ENCODE data around the gene UBE2H.

UBE2H gene

DNA sequence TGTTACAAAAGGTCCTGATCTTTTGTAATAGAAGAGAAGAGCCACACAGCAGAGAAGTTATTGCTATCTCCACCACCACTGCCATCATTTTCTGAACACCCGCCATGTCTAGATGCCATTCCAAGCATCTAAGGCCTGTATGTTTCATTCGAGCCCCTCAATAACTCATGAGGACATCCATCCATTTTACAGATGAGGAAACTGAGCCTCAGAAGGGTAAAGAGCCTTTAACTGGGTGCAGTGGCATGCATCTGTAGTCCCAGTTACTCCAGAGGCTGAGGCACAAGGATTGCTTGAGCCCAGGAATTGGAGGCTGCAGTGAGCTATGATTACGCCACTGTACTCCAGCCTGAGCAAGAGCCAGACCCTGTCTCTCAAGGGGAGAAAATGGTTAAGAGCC, 39.3 kb downstream of the UBE2H start:
- no peak overlapping the region for H3K9ac ChIP-seq
- no peak for TF ChIP-seq Cebpa-rat (IDR thresholded peaks at IDR 0.05)
- H3K4me2 ChIP-seq = no peak overlapping the region
- no peak overlapping the region for H3K4me3 ChIP-seq
- H3K4me1 ChIP-seq = no peaks in the 10 kb centered on the region
- peaks cover 3% of the 10 kb centered on the region; the same call in 1 of the 2 replicates for H3K9me3 ChIP-seq
- peaks cover 72% of the 10 kb centered on the region for H3K36me3 ChIP-seq
- no peak overlapping the region for H3K27ac ChIP-seq
- H4K20me1 ChIP-seq = peaks cover 100% of the 10 kb centered on the region
- H3K27me3 ChIP-seq = no peaks in the 10 kb centered on the region

DNA sequence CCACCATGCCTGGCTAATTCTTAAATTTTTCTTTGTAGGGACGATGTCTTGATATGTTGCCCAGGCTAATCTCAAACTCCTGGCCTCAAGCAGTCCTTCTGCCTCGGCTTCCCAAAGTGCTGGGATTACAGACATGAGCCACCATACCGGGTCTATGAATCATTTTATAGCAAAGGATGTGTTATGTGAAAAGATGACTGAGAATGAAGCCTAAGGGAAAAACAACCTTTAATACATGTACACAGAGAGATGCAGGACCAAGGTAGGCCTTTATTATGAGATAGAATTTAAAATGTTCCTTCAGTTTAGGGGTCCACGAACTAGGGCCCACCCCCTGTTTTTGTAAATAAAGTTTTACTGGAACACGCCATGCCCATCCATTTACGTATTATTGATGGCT, 41.0 kb downstream of the UBE2H start:
- H3K4me3 ChIP-seq = no peak overlapping the region
- peaks cover 18% of the 10 kb centered on the region for H3K9me3 ChIP-seq
- H3K9ac ChIP-seq = no peak overlapping the region
- H3K4me2 ChIP-seq = no peak overlapping the region
- H3K27ac ChIP-seq = no peak overlapping the region
- no peaks in the 10 kb centered on the region for H3K27me3 ChIP-seq
- H3K4me1 ChIP-seq = no peaks in the 10 kb centered on the region
- H4K20me1 ChIP-seq = peaks cover 100% of the 10 kb centered on the region
- no peak for TF ChIP-seq Cebpa-rat (IDR thresholded peaks at IDR 0.05)
- peaks cover 66% of the 10 kb centered on the region for H3K36me3 ChIP-seq

DNA sequence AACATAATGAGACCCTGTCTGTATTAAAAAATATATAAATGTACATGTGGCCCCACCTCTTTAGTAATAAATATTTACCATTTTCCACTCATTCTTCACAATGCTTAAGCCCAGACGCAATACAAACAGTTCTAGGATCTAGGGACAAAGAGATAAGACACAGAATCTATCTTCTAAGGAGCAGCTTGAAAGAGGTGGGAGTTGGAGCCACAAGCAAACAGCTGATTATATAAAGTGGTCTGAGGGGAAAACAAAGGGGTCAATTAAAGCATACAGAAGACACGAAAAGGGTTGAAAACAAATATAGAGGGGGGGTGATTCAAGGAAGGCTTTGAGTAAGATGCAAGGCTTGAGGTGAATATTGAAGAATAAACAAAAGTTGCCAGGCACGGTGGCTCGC, 43.1 kb downstream of the UBE2H start:
- Histone ChIP-seq H3K4me3 (no peak overlapping the region), H3K9me3 (peaks cover 27% of the 10 kb centered on the region), H3K36me3 (peaks cover 80% of the 10 kb centered on the region), H3K9ac (no peak overlapping the region), H4K20me1 (peaks cover 100% of the 10 kb centered on the region), H3K4me2 (no peak overlapping the region), H3K27me3 (no peaks in the 10 kb centered on the region), H3K4me1 (peaks cover 4% of the 10 kb centered on the region), H3K27ac (no peak overlapping the region)
- no peak for TF ChIP-seq Cebpa-rat (IDR thresholded peaks at IDR 0.05)

DNA sequence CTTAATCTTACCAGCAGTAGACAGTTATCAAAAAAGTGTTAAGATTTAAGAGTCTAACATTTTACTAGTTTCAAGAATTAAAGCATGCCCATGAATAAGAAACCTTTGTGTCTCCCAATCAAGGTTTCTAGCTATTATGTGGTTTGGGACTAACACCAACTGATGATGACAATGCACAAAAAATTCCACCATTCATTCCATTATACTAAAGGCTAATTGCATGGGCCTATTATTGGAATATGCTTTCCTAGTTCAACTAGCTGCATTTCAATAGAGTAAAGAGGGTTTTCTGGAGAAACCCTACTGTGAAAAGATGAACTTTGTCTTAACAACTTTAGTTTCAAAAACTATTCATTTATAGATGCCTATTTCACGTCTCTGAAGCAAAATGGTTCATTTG, 44.6 kb downstream of the UBE2H start:
- Histone ChIP-seq H3K4me3 (no peak overlapping the region), H3K36me3 (peaks cover 78% of the 10 kb centered on the region), H3K27ac (no peak overlapping the region), H3K27me3 (no peaks in the 10 kb centered on the region), H3K9ac (no peak overlapping the region), H3K4me2 (no peak overlapping the region), H4K20me1 (peaks cover 100% of the 10 kb centered on the region), H3K9me3 (peaks cover 27% of the 10 kb centered on the region), H3K4me1 (peaks cover 15% of the 10 kb centered on the region)
- no peak for TF ChIP-seq Cebpa-rat (IDR thresholded peaks at IDR 0.05)

DNA sequence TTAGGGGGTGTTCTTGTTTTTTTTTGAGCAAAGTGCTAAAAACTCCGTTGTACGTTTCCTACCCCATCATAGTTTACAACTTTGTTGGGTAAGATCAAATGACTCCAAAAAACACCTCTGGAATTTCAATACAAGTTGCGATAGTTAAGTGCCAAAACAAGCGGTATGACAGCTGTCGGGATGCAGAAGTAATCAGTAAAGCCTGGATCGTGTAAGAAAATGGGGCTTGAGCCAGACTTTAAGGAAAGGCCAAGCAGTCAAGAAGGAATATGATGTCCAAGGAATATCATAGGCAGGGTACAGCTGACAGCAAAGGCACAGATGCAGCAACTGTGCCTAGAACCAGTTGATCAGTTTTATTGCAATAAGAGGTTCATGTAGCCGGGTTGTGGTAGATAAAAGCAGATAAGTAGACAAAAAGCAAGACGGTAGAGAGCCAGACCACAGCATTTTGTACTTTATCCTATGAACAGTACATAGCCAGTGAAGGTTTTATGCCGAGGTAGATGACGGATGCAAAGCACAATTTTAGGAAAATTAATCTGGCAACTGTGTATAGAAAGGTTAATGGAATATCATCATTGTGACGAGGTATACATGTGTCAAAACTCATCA, 45.5 kb downstream of the UBE2H start:
- Histone ChIP-seq H3K27ac (no peak overlapping the region), H3K4me1 (peaks cover 21% of the 10 kb centered on the region), H3K36me3 (peaks cover 82% of the 10 kb centered on the region), H3K4me2 (no peak overlapping the region), H3K27me3 (no peaks in the 10 kb centered on the region), H3K9ac (no peak overlapping the region), H3K4me3 (no peak overlapping the region), H4K20me1 (peaks cover 100% of the 10 kb centered on the region), H3K9me3 (peaks cover 27% of the 10 kb centered on the region)
- TF ChIP-seq Cebpa-rat (IDR thresholded peaks at IDR 0.05) = no peak

DNA sequence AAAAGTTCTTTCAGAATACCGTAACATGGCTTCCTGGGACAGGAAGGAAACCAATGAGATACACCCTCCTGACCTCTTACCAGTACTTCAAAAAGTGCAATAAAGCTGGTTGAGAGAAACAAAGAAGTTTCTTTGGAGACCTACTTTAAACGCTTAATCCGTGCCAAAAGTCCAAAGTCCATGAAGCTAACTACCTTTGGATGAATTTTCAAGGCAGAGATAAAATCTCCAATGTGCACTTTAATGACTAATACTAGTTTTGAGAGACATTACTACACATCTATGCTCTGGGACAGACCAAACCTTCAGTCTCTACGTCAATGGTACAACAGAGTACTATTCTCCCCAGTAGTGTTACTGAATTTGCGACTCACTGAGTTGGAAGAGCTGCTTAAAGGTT, 46.1 kb downstream of the UBE2H start:
- no peak overlapping the region for H3K4me2 ChIP-seq
- H3K9ac ChIP-seq = no peak overlapping the region
- H3K4me3 ChIP-seq = no peak overlapping the region

DNA sequence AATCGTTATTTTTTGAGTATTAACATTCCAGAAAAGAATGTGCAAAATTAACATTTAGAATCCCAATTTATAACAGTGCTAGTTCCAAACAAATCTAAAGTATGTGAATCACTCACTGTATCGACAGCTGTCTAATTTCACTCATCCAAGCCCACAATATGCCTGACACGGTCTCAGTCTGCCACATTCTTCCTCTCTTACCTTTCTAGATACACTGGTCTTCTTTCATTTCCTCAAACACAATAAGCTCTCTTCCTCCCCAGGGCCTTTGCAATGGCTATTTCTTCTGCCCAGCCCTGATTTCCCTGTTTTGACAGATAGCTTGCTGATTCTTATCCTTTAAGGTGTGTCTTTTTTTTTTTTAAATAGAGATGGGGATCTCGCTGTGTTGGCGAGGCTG, 48.8 kb downstream of the UBE2H start:
- Histone ChIP-seq H3K4me3 (no peak overlapping the region), H4K20me1 (peaks cover 100% of the 10 kb centered on the region), H3K4me1 (peaks cover 21% of the 10 kb centered on the region), H3K4me2 (peak overlapping the region; percentile 36), H3K27me3 (no peaks in the 10 kb centered on the region), H3K27ac (no peak overlapping the region), H3K9ac (no peak overlapping the region), H3K36me3 (peaks cover 64% of the 10 kb centered on the region), H3K9me3 (peaks cover 27% of the 10 kb centered on the region)
- no peak for TF ChIP-seq Cebpa-rat (IDR thresholded peaks at IDR 0.05)

More for the DNA sequence above, 46.1 kb downstream of the UBE2H start:
- Histone ChIP-seq H3K36me3 (peaks cover 82% of the 10 kb centered on the region), H3K27ac (no peak overlapping the region), H3K27me3 (no peaks in the 10 kb centered on the region), H4K20me1 (peaks cover 100% of the 10 kb centered on the region), H3K4me1 (peaks cover 21% of the 10 kb centered on the region), H3K9me3 (peaks cover 27% of the 10 kb centered on the region)
- TF ChIP-seq Cebpa-rat (IDR thresholded peaks at IDR 0.05) = no peak

DNA sequence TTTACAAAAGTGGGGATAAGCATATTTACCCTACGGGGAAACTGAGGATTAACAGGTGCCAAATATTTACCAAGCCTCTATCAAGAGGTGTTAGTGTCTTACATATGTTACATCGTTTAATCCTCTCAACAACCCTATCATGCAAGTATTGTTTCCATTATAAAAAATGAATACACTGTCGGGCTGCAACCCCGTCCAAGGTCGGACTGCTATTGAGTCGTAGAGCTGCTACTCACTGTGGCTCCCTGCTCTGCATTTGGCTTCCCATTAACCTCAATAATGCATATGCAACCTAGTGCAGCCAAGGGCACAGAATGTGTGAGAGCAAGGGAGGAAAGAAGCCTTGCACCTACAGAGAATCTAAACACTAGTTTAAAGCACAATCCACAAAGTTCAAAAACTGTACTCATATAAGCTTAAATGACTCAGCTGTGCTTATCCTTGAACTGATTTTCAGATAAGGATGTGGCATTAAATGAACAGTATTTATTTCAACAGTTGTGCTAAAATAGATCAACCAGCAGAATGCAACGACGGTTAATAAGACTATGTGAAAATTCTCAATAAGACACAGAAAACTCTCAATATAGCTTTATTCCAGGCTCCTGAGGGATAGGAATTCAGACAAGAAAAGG, 49.9 kb downstream of the UBE2H start:
- H3K36me3 ChIP-seq = peaks cover 63% of the 10 kb centered on the region
- no peak overlapping the region for H3K4me2 ChIP-seq
- no peak for TF ChIP-seq Cebpa-rat (IDR thresholded peaks at IDR 0.05)
- H3K4me3 ChIP-seq = no peak overlapping the region
- peaks cover 100% of the 10 kb centered on the region for H4K20me1 ChIP-seq
- no peak overlapping the region for H3K9ac ChIP-seq
- peaks cover 18% of the 10 kb centered on the region for H3K9me3 ChIP-seq
- H3K27ac ChIP-seq = no peak overlapping the region
- no peaks in the 10 kb centered on the region for H3K27me3 ChIP-seq
- H3K4me1 ChIP-seq = peaks cover 21% of the 10 kb centered on the region

DNA sequence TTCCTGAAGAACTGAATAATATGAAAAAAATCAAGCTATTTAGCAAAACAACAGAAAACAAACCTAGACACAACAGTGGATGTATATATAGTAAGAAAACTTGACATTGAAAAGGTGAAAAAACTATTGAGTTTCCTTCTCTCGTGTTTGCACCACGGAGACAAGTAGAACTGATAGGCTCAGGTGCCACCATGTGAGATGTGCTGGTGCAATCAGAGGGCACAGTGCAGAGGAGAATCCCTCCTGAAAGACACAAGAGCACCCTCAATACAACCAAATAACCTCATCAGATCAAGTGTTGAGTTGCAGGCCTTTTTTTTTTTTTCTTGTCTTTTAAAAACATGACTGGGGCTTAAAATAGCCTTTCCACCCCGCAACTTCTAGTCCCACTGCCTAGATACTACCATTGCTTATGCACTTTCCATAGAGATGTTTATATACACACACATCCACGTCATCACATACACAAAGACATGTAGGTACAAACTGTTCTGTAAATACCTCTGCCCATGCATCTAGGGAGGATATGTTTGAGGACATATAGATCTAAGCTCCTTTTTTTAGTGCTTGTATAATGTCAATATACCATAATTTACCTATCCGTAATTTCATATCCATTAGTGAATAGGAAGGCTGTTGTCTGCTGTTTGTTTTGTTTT, 54.1 kb downstream of the UBE2H start:
- Histone ChIP-seq H3K4me2 (no peak overlapping the region), H3K9me3 (no peaks in the 10 kb centered on the region), H3K4me1 (peaks cover 7% of the 10 kb centered on the region), H3K27me3 (no peaks in the 10 kb centered on the region), H4K20me1 (peaks cover 100% of the 10 kb centered on the region), H3K4me3 (no peak overlapping the region), H3K9ac (no peak overlapping the region), H3K27ac (no peak overlapping the region), H3K36me3 (peaks cover 43% of the 10 kb centered on the region)
- no peak for TF ChIP-seq Cebpa-rat (IDR thresholded peaks at IDR 0.05)

DNA sequence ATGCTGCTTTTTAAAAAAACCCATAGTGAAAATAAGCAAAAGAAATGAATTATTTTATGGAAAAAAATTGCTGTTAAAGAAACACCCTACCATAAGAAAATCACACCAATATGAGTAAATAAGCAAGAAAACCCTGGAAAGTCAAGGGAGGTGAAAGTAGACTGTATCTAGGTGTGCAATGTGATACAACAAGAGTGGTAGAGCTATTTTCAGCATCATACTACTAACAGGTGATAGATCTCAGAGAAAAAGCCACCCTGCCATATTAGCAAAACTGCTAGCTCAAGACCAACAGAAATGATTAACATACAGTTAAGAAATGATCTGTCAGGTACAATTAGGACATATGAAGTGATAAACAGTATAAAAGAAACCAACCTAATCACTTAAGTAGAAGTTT, 54.8 kb downstream of the UBE2H start:
- Histone ChIP-seq H4K20me1 (peaks cover 100% of the 10 kb centered on the region), H3K36me3 (peaks cover 38% of the 10 kb centered on the region)

More for the DNA sequence above, 54.8 kb downstream of the UBE2H start:
- H3K9me3 ChIP-seq = no peaks in the 10 kb centered on the region
- no peak overlapping the region for H3K9ac ChIP-seq
- no peak overlapping the region for H3K4me3 ChIP-seq
- no peak overlapping the region for H3K4me2 ChIP-seq
- TF ChIP-seq Cebpa-rat (IDR thresholded peaks at IDR 0.05) = no peak
- peaks cover 6% of the 10 kb centered on the region; the same call in 1 of the 2 replicates for H3K4me1 ChIP-seq
- no peaks in the 10 kb centered on the region for H3K27me3 ChIP-seq
- no peak overlapping the region for H3K27ac ChIP-seq

Data from BLaER1 (cell line).